ENCODE measurements around the gene GGNBP2.
A peak's percentile ranks its signal among the peaks of the same experiment; 100 is the strongest.

GGNBP2 gene

DNA sequence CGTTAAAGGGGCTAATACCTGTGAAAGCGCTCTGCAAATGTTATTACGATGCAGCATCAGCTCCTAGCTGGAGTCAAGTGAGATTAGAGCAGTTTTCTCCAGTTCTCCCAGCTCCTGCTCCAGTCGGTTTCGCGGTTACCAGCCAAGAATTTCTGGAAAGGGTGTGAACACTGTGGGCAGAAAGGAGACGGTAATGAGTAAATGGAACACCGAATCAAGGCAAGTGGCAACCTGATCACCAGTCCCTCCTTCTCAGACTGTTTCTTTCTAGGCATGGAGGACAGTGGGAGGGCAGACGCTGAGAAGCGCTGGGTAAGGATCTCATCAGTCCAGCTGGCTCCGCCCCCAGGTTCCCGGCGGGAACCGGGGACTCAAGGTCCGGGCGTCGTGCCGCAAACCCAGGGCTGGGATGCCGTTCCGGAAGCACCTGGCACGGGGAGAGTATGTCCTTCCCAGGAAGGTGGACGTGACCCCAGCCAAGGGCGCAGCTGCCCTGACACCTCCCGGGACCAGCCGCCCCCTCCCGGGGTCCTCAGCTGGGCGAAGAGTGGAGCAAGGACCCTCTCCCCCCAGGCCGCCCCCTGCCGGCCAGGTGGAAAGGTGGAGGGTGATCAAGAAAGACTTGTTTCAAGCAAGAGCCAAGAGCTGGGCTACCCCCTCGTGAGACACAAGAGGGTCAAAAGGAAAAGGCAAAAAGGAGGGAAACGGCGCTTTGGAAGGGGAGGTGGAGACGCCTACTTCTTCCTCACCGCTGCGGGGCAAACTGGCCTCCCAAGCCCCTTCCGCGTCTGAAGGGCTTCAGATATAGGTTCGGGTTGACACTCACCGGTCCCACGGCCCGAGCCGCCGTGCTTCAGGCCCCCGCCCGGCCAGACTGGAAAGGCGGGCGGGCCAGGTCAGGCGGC, 10.5 kb upstream of the GGNBP2 start:
- peak; percentile 91 for TF ChIP-seq CTCF (conservative IDR thresholded peaks at IDR 0.05)
- peak overlapping the region; percentile 98 for H3K27ac ChIP-seq

DNA sequence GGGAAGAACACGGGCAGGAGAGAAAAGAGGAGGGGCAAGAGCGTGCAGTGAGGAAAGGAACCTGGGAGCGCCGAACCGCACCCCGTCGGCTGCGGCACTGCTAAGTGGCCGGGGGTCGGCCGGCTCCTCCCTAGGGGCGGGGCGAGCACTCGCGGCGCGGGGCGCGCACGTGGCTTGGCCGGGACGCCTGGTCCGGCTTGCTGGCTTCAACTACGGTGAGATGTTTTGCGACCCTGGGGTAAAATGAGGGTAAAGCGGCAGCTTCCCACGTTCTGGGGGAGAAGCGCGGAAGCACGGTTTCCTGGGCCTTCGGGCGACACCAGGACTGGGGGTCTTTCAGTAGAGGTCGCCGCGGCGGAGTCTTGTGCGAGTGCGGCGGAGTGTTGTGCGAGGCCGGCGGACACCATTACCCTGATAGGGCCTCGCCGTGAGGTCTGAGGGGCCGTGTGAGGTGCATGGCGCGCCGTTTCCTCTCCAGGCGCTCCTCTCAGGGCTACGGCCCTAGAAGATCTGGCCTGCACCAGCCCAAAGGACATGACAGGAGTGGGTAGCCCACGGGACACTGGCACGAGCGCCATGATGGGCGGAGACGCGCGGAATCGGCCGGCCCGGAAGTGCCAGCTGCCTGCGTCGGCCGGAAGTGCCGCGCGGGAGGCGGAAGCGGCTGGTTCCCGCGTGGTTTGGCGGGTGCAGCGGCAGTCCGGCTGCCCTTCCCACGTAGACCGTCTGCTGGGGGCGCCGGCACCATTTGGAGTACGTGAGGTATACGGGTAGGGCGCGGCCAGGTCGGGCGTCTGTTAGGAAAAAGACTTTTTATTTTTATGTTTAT, 9.7 kb upstream of the GGNBP2 start, which contains the start of the genes MYO19 and PIGW:
Gene MYO19, minus strand, starts transcription at position 29 of the 829 bp plus-strand sequence. CDS start 2,330 bp downstream, outside the sequence.
Gene PIGW, plus strand, starts transcription at position 148 of the 829 bp plus-strand sequence. CDS start 2,115 bp downstream, outside the sequence.
- no peak for TF ChIP-seq CTCF (conservative IDR thresholded peaks at IDR 0.05)

DNA sequence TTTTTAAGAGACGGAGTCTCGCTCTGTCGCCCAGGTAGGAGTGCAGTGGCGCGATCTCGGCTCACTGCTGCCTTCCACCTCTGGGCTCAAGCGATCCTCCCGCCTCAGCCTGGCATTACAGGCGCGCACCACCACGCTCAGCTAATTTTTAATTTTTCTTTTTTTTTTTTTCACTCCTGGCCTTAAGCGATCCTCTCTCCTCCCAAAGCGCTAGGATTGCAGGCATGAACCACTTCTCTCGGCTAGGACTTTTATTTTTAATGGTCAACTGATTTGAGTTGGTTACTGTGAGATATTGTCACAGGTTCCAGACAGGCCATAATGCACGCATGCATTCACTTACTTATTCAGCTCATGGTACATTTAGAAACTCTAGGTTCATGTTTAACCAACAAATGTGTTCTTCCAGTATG, 9.0 kb upstream of the GGNBP2 start:
- peak; percentile 4; the same call in 1 of the 2 replicates for TF ChIP-seq CTCF (conservative IDR thresholded peaks at IDR 0.05)
- peak overlapping the region; percentile 98 for H3K27ac ChIP-seq

More for the DNA sequence above, 9.7 kb upstream of the GGNBP2 start, which contains the start of the genes MYO19 and PIGW:
- H3K27ac ChIP-seq, result peak within 1 kb of the TSS; percentile 98

- no peak overlapping the region for H3K27ac ChIP-seq
- no peak for TF ChIP-seq CTCF (conservative IDR thresholded peaks at IDR 0.05)
Measured at GRCh38 chr17:36540696-36541095, 4.0 kb upstream of the GGNBP2 start.

DNA sequence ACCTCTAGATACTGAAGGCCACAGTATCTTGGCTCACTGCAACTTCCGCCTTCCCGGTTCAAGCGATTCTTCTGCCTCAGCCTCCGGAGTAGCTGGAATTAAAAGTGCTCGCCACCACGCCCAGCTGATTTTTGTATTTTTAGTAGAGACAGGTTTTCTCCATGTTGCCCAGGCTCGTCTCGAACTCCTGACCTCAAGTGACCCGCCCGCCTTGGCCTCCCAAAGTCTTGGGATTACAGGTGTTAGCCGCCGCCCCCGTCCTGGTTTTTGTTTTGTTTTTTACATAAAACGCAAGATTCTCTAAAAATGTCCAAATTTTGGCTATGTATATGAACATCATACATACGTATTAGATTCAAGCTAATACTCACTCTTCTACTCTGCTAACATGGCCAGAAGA, 2.0 kb upstream of the GGNBP2 start:
- TF ChIP-seq CTCF (conservative IDR thresholded peaks at IDR 0.05), result no peak
- H3K27ac ChIP-seq, result peak overlapping the region; percentile 98

DNA sequence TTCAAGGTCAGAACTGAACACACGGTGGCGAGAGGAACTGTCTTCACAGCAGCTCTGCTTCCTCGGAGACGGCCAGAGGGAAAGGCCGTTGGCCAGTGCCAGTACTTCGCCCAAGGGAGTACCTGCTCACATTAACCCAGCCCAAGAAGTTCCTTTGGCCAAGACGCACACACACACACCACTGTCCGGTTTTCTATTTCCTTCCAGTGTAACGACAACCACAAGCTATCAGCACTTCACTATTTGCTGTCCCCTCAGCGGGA, 744 bp upstream of the GGNBP2 start:
- TF ChIP-seq CTCF (conservative IDR thresholded peaks at IDR 0.05), result peak; percentile 37
- H3K27ac ChIP-seq, result peak overlapping the region; percentile 98

DNA sequence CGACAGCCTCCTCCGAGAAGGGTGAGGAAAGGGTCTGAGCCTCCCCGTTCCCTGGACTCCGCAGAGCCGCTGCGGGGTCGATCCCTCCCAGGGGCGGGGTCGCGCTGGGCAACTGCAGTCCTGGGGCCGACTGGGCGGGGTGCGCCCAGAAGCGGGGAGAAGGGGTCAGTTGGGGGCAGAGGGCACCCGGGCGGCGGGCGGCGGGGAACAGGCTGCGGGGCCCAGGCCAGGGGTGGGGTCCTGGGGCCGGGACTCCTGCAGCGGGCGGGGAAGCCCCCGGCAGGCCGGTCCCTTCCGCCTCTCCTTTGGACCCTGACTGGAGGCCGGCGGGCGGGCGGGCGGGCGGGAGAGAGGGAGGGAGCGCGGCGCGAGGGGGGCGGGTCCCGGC, 352 bp downstream of the GGNBP2 start:
- TF ChIP-seq CTCF (conservative IDR thresholded peaks at IDR 0.05), result no peak
- H3K27ac ChIP-seq, result peak overlapping the region; percentile 98
